GM18907 (cell line): ENCODE data around the gene C22orf42.
"Not testable (repeated sequence)": the region's sequence is repeated elsewhere in the genome, so short reads cannot be mapped to it uniquely, and the experiment has no call there.

Experiments used
- ATAC-seq: cut with Tn5 transposase; IDR thresholded peaks from one replicate; pipeline ENCODE4 v1.9.1; 2021; ENCODE audit warnings: mild to moderate bottlenecking, moderate library complexity; ENCODE audit not compliant: unreplicated experiment

Gene C22orf42

GRCh38 chr22:32137731-32138324 lies 21.3 kb downstream of the C22orf42 start:
- not testable (repeated sequence) for ATAC-seq

- not testable (repeated sequence) for ATAC-seq
Observed at GRCh38 chr22:32136881-32137280, 22.2 kb downstream of the C22orf42 start.

GRCh38 chr22:32135958-32136357 lies 23.1 kb downstream of the C22orf42 start:
- ATAC-seq, result not testable (repeated sequence)

GRCh38 chr22:32134796-32135195 lies 24.3 kb downstream of the C22orf42 start:
- not testable (repeated sequence) for ATAC-seq

- ATAC-seq, result no peak
Observed at GRCh38 chr22:32132783-32133182, 26.3 kb downstream of the C22orf42 start.

GRCh38 chr22:32132126-32132525 lies 27.0 kb downstream of the C22orf42 start:
- ATAC-seq, result no peak

- no peak for ATAC-seq
Observed at GRCh38 chr22:32130464-32130863, 28.6 kb downstream of the C22orf42 start.

- no peak for ATAC-seq
Observed at GRCh38 chr22:32127904-32128303, 31.2 kb downstream of the C22orf42 start.

GRCh38 chr22:32123657-32124056 lies 35.4 kb downstream of the C22orf42 start:
- ATAC-seq, result no peak

GRCh38 chr22:32122899-32123298 lies 36.2 kb downstream of the C22orf42 start:
- no peak for ATAC-seq

- ATAC-seq, result no peak
Observed at GRCh38 chr22:32120603-32121002, 38.5 kb downstream of the C22orf42 start.

- ATAC-seq, result no peak
Observed at GRCh38 chr22:32119568-32120235, 39.4 kb downstream of the C22orf42 start.

- ATAC-seq, result no peak
Observed at GRCh38 chr22:32112380-32112779, 46.7 kb downstream of the C22orf42 start.

GRCh38 chr22:32106930-32107329 lies 52.2 kb downstream of the C22orf42 start:
- no peak for ATAC-seq

- no peak for ATAC-seq
Observed at GRCh38 chr22:32103658-32104315, 55.3 kb downstream of the C22orf42 start.

- no peak for ATAC-seq
Observed at GRCh38 chr22:32100711-32101110, 58.4 kb downstream of the C22orf42 start.
